ENCODE measurements around the gene LRRC53. TPM values are rescaled to one million over a fixed set of nuclear protein-coding genes. Genes with fewer than 3 reads are reported as not detected.
A peak's percentile ranks its signal among the peaks of the same experiment; 100 is the strongest.

LRRC53 gene
- total RNA-seq, 1 experiment from 2014 or later = 0.03 TPM

DNA sequence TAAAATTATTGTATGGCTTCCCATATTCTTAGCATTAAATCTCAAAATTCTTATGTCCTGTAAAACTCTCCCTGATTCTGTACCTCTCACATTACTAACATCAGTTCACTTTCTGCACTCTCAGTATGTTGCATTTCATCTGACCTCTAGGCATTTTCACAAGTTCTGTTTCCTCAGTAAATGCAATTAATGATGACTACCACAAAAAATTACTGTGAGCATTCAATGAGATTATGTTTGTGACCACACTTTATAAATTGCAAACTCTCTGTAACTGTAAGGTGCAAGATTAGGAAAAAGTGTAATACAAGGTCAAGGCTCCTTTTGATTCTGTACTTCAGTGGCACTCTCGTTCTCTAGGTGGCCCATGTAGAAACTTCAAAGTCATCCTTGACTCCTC, 60.4 kb downstream of the LRRC53 start:
- in situ Hi-C loops (cut with HindIII; ENCODE audit: low sequenced_read_pairs) = no loop called here
- DNase-seq (ENCODE audit: low spot score) = no peak

DNA sequence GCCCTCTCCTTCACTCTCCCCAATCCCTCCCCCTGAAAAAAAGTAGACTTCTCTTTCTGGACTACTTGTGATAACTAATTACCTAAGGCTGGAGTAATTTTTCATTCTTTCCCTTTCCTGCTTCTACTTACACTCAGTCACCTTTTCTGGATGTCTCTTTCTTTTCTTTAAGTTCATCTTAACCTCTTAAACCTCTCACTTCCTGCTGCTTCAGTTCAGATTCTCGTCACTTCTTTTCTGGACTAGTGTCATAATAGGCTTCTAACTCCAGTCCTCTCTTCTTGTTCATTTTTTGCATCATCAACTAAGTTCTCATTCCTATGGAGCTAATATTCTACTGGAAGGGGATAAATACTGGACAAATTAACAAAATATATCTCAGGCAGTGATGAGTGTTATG, 75.4 kb downstream of the LRRC53 start:
- in situ Hi-C loops (cut with HindIII; ENCODE audit: low sequenced_read_pairs) = no loop called here
- no peak for DNase-seq (ENCODE audit: low spot score)

DNA sequence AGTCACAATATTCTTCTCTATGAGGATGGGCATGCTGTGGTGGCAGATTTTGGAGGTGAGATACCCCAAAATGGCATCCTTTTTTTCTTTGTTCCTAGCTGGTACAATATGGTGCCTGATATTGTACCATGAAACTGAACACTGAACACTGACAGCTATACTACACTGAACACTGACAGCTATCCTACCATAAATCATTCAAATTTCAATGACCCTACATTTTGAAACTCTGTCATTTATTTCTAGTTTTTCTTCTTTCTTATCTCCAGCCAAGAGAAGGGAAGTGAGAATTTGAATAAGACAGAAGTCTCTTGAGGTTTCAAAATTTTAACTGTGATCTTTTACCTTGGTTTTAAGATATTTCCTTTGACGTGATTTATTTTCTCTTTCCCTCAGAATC, 76.3 kb downstream of the LRRC53 start:
- no peak for DNase-seq (ENCODE audit: low spot score)
- in situ Hi-C loops (cut with HindIII; ENCODE audit: low sequenced_read_pairs) = no loop called here

DNA sequence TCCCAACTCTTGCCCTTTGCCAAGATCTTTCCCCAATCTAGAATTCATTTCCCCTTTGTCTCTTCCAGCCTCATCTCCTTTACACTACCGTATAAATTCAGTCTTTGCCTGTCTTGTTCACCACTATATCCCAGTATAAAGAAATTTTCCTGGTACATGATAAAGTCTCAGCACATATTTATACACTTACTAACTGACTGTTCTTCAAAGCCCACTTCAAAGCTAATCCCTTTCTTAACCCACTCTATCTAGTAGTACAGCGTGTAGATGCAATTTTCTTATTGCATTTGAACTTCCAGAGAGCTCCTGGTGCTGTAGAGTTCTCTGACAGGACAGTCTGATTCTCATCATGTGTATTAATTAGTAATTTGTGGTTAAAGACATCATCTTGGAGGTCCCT, 78.1 kb downstream of the LRRC53 start:
- DNase-seq (ENCODE audit: low spot score) = no peak
- in situ Hi-C loops (cut with HindIII; ENCODE audit: low sequenced_read_pairs) = no loop called here

DNA sequence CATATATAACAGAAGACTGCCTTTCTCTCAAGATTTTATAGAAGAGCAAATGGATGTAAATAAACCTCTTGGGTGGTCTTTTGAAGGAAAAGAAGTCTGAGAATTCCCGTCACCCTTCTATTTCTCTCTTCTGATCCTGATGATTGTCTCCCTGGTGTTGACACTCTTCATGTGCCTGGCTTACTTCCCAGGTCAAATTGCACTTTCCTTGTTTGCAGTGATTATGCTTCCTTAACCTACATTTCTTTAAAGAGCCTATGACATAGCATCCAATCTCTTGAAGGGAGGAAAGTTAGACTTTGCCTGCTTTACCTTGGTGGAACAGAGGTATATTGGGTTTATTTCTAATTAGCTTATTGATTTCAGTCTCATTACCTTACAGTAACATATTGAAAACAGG, 80.1 kb downstream of the LRRC53 start:
- no peak for DNase-seq (ENCODE audit: low spot score)
- in situ Hi-C loops (cut with HindIII; ENCODE audit: low sequenced_read_pairs) = no loop called here

DNA sequence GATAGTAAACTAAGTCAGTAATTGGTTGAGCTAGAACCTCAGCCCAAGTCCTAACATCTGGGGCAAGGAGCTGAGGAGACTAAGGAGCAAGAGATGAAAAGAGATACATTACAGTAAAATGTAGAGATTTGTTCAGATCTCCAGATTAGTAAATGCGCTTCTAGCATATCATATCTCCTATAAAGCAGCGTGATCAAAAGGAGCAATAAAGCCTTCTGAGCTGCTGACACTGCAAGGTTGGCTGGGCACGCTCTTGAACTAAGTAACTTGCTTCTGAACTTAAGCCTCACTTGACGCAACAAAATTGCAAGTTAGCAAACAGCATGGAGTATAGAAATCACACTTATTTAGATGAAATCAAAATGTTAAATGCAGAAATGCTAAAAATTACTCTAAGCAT, 80.9 kb downstream of the LRRC53 start:
- in situ Hi-C loops (cut with HindIII; ENCODE audit: low sequenced_read_pairs) = no loop called here
- no peak for DNase-seq (ENCODE audit: low spot score)

DNA sequence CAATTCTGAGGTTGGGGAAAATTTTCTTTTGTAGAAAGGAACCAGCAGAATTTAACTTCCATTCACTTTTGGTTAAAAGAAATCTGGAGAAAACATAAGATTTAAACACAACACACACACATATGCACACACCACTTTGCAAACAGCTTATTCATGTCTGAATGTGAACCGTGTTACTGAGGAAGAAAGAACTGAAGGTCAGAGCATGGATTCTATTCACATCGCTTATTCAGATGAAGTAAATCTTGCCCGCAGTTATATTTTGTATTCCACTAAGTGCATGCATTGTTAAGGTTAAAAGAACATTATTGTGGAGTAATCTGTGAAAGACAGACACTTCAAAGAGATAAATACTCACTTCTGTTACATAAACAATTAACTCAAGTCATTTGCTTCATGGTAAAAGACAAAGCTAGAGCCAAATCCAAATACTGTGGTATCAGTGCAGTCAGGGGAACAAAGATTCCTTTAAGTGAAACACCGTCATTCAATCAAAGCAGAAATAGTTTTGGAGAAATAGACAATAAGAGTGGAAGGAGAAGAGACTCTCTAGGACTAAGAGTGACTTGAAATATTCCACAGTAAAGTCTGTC, 82.0 kb downstream of the LRRC53 start:
- in situ Hi-C loops (cut with HindIII; ENCODE audit: low sequenced_read_pairs) = no loop called here
- DNase-seq (ENCODE audit: low spot score) = no peak

DNA sequence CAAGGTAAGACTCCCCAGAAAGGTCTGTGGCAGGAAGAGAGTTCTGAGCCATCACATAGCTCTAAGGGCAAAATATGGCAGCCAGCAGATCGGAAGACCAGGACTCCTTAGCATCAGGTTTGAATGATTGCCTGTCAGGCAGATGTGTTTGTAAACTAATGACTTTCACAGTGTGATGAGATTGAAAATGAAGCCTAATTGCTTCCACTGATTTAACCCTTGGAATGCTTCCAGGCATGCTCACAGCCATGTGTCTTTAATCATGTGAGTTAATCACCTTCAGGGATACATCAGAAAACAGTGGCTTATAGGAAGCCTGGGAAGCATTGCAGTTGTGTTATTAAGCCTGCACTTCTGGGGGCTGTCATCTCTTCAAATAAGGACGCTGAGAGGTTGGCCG, 82.8 kb downstream of the LRRC53 start:
- in situ Hi-C loops (cut with HindIII; ENCODE audit: low sequenced_read_pairs) = no loop called here
- DNase-seq (ENCODE audit: low spot score) = no peak

DNA sequence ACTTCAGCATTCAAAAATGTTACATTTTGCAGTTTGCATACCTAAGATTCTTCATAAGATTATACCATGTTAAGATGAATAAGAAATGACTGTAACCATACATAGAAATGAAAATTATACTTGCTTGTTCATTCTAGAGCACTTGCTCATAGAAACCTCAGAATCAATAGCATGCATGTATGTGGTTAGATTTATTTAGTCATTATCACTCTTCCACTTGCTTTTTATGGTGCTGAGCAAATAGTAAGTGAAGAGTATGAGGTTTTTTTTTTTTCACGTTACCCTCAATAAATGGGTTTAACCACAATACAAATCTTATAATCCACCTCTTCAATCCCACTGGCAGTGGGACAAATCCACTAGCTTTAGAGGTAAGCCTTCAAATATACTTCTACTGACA, 84.7 kb downstream of the LRRC53 start:
- in situ Hi-C loops (cut with HindIII; ENCODE audit: low sequenced_read_pairs) = no loop called here
- DNase-seq (ENCODE audit: low spot score) = no peak

DNA sequence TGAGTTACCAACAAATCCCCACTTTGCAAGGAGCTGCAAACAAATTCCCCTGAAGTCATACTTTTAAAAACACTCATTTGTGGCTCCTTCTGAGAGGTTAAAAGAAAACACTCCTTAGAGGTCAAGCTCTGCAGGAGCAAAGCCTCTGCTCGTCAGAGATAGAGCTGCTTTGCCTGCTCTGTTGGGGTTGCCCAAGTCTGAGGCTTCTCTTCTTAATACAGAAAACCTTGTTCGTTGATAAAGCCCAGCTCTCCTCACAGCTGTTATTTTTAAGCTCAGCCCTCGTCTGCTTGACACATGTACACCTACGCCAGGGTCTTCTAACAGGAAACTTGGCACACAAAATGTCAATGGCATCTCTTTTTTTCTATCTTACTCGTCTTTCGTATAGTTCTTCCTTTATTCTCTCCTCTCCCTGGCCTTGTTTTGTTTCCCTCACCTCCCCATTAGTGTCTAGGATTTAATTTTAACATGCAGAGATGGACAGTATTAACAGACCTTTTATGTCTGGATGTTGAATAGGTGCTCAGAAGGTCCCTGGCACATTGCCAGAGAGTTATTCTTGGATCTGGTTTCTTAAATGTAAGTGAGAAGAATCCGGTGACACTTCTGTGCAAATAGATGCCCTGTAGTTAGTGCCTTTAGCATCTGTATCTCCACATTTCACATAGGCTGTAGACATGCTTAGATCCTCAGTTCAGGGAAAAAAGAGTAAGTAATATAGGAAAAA, 86.0 kb downstream of the LRRC53 start:
- peak; percentile 18 for DNase-seq (ENCODE audit: low spot score)
- in situ Hi-C loops (cut with HindIII; ENCODE audit: low sequenced_read_pairs) = no loop called here

DNA sequence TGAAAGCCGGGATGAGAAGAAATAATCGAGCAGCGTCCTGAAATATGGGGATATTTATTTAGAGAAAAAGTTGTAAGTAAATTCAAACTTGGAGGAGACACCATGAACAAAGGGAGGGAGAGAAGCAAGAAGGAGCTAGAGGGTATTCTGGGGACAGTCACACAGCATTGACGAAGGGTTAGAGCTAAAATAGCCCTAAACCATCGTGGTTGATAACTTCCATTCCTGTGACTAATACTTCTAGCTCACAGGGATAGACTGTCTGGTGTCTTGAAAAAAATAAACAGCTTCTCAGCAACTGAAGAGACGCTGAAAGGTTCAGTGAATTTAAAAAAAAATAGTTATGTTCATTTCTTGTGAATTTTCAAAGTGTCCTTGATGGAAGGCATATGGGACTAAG, 86.7 kb downstream of the LRRC53 start:
- no peak for DNase-seq (ENCODE audit: low spot score)
- in situ Hi-C loops (cut with HindIII; ENCODE audit: low sequenced_read_pairs) = no loop called here

DNA sequence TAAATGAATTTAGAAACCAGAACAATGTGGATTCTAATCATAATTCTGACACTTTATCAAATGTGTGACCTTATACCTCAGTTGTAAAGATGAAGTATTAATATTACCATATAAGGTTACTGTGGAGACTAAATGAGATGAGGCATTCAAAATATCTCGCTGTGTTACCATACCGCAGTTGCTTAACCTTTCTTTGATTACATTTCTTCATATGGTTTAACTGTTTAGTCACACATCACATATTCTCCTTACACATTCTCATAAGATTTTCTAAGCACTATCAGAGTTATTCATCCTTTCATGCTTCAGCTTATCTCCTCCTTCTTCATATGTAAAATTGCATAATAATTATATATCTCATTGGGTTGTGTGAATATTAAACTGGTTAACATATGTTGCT, 88.9 kb downstream of the LRRC53 start:
- in situ Hi-C loops (cut with HindIII; ENCODE audit: low sequenced_read_pairs) = no loop called here
- no peak for DNase-seq (ENCODE audit: low spot score)

DNA sequence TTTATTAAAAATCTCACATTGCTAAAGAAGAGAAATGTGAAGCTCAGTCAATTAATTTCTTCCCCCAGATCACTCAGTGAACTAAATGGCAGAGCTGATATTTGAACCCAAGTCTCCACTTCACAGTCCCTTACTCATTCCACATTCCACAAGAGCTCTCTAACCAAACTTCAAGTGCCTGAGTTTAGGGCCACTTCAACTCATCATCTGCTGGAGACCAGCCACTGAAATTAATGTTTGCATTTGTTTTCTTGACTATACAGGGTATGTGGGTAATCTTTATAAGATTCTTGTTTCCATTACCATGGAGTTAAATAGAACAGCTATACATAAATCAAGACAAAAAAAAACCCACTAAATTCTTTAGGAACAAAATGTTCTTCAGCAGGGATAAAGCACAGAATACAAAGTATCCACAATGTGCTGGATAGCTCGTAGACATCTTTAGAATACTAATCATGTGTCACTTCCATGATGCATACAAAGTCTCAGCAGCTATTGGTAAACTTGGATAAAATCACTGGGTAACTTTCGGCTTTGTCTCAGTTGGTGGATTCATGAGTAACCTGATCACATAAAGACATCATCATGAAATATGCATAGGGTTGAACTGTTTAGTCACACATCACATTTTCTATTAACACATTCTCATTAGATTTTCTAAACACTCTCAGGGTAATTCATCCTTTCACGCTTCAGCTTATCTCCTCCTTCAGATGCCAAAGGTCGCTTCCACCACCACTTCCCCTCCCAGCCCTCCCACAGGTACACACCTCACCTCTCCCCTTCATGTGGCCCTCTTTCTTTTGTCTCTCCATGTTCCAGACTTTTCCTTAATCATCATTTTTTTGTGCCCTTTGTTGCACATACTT, 89.8 kb downstream of the LRRC53 start:
- no peak for DNase-seq (ENCODE audit: low spot score)
- in situ Hi-C loops (cut with HindIII; ENCODE audit: low sequenced_read_pairs) = no loop called here

DNA sequence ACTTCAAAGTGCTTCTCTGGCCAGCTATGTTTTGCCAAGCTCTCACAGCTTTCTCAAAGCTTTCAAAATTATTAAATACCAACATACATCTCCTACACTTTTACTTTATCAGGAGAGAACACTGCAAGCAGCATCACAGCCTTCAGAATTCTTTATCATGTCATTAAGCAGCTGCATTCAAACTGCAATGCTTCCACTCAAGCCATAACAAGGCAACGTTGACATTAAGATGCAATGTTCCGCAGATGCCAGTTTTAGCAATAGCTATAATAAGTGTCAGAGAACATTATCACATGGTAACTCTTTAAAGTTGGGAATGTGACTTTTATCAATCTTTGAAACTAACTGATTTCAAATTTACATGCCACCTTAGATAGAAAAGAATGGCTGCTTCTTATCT, 91.9 kb downstream of the LRRC53 start:
- in situ Hi-C loops (cut with HindIII; ENCODE audit: low sequenced_read_pairs) = no loop called here

More for the DNA sequence above, 91.9 kb downstream of the LRRC53 start:
- DNase-seq (ENCODE audit: low spot score) = no peak

Other genes starting within 250 kb of the LRRC53 start
- gene ERICH3, start 161.2 kb upstream of the LRRC53 start, total RNA-seq (2014; rRNA removed; shearing (Covaris generic)) = not detected in 2 replicates
- 75.5 and 97.1 TPM in 2 replicates for gene CRYZ, start 220.4 kb upstream of the LRRC53 start, total RNA-seq (2014; rRNA removed; shearing (Covaris generic))
- gene TYW3, start 220.5 kb upstream of the LRRC53 start, total RNA-seq (2014; rRNA removed; shearing (Covaris generic)) = 12.7 and 25.2 TPM in 2 replicates

Data from G401 (cell line).